Measurements from ENCODE around the gene LCTL.

LCTL gene

DNA sequence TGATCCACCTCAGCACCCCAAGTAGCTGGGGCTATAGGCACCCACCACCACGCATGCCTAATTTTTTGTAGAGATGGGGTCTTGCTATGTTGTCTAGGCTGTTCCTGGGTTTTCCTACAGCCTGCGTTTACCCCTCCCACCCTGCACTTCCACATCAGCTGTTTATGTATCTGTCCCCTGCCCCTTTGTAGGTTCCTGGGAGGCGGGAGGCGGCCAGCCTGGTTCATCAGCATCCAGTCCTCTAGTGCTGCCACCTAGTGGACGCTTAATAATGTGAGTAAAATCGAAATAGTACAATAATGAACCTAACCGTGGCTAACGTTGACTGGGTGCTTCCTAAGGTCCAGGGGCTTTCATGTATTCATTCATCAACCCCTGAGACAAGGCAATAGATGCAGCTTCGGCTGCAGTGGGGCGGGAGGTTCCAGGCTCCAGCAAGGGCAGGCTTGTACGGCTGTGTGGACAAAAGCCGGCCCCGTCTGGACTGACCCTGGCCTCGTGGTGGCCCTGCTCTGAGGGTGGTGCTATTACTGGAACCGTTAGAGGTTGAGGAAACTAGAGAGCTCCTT lies 1.2 kb upstream of the LCTL start:
- peak; percentile 11 to 49 (median 21) for DNase-seq (ENCODE audit: low read depth in 4 of 4, low spot score in 1 of 4)

DNA sequence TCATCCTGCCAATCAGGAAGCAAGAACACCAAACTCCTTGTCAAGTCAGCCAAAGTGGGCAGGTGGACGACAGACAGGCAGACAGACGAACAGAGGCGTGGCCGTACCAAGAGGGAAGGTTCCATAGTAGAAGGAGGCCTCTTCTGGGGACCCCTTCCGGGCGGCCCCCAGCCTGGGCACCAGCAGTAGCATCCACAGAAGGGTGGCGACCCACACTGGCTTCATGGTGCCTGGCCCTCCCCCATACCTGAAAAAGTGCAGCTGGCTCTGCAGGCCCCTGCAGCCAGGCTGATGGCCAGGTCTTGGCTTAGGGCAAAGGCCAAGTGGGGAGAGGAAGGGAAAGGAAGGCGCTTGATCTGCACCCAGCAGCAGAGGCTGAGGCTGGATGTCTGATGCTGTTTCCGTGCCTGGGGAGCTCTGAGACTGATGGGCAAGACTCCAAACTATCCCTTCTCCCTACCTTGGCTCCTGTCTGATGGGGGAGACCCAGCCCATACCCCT lies 607 bp downstream of the LCTL start:
- DNase-seq (ENCODE audit: low read depth in 4 of 4, low spot score in 1 of 4) = no peak

DNA sequence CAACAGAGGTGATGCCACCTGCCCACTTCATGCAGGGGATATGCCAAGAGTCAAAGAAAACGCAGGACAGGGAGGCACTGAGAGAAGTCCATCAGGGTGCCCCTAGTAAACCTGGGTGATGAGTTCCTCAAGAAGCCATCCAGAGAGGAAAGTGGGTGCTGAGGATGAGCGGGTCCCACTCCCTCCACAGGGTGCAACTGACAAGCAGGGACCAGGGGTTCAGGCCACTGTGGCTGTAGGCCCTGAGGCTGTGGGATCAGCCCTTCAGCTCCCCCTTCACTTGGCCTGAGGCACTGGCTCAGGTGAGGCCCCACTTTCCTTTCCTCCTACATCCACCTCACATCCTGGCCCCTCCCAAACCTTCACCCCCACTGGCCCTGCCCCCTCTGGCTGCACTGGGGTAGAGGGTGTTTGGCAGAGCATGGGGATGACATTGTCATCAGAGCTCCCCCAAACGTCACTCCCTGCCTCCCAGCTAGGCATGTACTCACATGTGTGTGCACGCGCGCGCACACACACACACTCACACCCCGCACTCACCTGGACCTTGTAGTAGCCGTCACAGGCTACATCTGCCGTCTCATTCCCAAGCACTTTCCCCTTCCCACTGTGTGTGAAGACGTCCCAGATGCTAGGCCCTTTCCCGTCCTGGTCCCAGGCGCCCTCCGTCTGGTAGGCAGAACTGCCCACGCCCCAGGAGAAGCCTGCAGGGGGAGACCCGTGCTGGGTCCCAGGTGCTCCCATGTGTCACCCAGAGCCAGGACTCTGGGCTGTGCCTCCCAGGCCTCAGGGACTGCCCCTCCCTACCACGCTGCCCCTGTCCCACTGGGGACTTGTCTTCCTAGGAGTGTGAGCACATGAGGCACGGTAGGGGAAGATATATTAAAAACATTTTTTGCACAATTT lies 1.4 kb downstream of the LCTL start:
- no peak for DNase-seq (ENCODE audit: low read depth in 4 of 4, low spot score in 1 of 4)

DNA sequence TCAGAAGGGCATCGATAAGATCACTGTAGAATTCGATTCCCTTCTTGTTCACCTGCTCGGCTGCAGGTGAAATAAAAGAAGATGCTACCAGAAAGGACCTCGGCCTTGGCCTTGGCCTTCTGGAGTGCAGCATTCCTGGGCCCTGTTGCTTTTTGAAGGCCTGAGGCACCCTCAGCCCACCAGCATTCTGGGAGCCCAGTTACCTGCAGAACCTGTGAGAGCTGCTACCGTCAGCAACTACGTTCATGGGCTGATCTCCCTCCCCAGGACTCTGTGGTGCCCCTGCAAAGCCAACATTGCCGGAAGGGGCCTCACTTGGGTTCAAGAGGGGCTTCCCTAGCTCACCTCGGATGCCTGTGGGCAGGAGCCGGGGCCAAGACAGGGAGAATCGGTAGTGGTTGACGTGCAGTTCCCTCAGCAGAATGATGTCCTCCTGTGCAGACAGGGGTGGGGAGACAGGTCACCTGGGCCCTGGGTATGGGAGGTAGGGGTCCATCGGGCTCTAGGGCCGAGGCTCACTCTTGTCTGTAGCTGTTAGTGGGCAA lies 2.2 kb downstream of the LCTL start:
- no peak for DNase-seq (ENCODE audit: low read depth in 4 of 4, low spot score in 1 of 4)

DNA sequence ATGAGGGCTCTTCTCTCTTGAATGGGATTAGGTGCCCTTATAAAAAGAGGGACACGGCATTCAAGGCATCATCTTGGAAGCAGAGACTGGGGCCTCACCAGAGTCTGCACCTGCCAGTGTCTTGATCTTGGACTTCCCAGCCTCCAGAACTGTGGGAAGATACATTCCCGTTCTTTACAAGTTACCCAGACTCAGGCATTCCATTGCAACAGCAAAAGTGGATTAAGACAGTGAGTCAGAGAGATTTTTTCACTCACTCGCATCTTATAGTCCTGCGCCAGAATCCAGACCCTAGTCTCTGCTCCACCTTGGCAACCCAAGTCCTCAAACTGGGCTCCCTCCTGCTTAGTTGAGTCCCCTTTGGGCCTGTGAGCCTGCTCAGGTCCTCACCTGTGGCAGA lies 2.7 kb downstream of the LCTL start:
- no peak for DNase-seq (ENCODE audit: low read depth in 4 of 4, low spot score in 1 of 4)

GRCh38 chr15:66560856-66561525 lies 4.8 kb downstream of the LCTL start:
- DNase-seq (ENCODE audit: low read depth in 4 of 4, low spot score in 1 of 4) = no peak

GRCh38 chr15:66558271-66558670 lies 7.5 kb downstream of the LCTL start:
- DNase-seq (ENCODE audit: low read depth in 4 of 4, low spot score in 1 of 4) = no peak

- DNase-seq (ENCODE audit: low read depth in 4 of 4, low spot score in 1 of 4) = no peak
These were observed 10.1 kb downstream of the LCTL start for GRCh38 chr15:66555685-66556084.

GRCh38 chr15:66545255-66545654 lies 20.5 kb downstream of the LCTL start:
- no peak for DNase-seq (ENCODE audit: low read depth in 4 of 4, low spot score in 1 of 4)

DNA sequence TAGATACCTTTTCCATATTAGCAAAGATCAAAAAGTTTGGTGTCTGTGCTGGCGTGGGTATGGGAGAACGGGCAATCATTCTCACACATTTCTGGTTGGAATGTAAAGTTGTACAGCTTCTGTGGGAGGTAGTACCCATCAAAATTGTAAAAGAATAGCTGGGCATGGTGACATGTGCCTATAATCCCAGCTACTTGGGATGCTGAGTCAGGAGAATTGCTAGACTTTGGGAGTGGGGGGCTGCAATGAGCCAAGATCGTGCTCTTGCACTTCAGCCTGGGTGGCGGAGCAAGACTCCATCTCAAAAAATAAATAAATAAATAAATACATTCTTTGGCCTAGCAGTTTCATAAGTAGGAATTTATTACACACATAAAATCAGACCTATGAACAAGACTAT lies 22.9 kb downstream of the LCTL start:
- DNase-seq (ENCODE audit: low read depth in 4 of 4, low spot score in 1 of 4) = no peak

DNA sequence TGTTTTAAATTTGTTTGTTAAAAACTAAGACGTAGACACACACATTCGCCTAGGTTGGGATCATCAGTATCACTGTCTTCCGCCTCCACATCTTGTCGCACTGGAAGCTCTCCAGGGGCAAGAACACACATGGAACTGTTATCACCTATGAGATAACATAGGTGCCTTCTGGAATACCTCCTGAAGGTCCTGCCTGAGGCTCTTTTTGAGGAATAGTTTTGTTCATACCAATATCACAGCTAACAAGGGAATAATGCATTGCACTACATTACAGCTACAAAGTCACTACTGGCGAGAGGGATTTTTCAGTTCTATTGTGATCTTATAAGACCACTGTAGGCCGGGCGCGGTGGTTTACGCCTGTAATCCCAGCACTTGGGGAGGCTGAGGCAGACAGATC lies 30.7 kb downstream of the LCTL start:
- no peak for DNase-seq (ENCODE audit: low read depth in 4 of 4, low spot score in 1 of 4)

DNA sequence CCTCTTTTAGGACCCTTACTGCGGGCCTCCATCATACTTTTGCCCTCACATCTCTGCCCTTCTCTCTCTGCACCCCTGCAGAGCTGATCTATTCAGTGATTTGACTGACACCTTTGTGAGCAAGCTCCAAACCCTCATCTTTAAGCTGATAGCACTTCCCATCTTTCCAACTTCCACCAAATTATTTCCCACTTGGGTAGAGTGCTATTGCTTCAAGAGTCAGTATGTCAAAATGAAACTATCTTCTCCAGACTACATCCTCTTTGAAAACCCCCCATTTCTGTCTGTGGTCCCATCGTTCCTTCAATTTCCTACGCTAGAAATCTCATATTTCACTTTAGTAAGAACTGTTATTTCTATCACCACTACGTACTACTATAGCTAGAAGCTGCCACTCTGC lies 41.0 kb downstream of the LCTL start:
- no peak for DNase-seq (ENCODE audit: low read depth in 4 of 4, low spot score in 1 of 4)

DNA sequence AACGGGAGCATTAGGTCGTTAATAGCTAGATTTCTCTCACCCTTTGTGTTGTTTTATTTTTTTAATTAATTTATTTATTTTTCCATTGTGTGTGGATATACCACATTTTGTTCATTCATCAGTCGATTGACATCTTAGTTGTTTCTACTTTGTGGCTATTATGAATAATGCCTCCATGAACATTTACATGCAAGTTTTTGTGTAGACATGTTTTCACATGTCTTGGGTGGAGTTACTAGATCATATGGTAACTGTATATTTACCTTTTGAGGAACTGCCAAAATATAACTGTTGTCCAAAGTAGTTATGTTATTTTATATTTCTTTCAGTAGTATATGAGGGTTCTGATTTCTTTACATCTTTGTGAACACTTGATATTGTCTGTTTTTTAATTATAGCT lies 41.9 kb downstream of the LCTL start:
- no peak for DNase-seq (ENCODE audit: low read depth in 4 of 4, low spot score in 1 of 4)

DNA sequence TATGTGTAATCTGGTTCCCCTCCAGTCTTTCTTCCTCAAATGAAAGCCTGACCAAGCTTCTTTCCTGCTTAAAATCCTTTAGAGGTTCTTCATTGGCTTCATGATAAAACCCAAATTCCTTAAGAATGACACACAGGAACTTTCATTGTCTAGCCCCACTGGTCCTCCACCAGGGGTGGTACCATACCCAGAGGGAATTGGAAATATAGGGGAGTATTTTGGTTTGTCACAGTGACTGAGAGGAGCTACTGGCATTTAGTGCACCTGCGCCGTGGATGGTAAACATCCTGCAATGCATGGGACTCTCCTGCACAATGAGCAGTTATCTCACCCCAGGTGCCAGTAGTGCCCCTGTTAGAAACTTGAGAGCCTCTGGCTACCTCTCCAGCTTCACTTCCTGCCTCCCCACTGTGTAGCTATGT lies 49.9 kb downstream of the LCTL start:
- no peak for DNase-seq (ENCODE audit: low read depth in 4 of 4, low spot score in 1 of 4)

DNA sequence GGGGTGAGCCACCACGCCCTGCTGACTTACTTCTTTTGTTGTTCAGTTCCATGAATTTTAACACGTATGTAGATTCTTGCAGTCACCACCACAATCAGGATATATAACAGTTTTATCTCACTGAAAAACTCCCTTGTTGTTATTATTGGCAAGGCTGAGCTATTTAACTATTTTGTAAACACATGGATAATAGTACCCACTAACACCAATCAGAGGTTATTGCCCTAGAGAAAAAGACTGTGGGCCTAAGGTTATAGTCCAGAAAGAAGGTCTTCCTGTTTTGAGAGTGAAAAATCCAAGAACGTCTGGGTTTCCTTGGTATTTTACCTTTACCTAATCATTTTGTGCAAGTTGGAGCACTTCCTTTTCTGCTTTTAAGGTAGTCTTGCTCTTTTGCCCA lies 51.2 kb downstream of the LCTL start:
- DNase-seq (ENCODE audit: low read depth in 4 of 4, low spot score in 1 of 4) = no peak

- DNase-seq (ENCODE audit: low read depth in 4 of 4, low spot score in 1 of 4) = no peak
These were observed 57.4 kb downstream of the LCTL start for GRCh38 chr15:66508293-66508883.

DNA sequence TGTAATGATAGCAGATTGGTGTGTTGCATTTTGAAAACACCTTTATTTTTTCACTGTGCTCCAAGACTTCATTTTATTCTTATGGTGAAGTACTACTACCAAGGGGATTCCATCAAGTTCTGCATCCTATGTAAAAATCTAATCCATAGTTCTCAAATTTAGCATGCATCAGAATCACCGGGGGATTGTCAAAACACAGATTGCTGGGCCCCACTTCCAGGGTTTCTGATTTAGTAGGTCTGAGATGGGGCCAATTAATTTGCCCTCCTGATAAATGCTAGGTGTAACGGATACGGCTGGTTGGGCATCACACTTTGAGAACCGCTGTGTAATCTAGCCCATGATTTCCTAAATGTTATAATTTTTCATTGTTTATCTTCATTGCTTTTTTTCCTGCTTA lies 60.0 kb downstream of the LCTL start:
- DNase-seq (ENCODE audit: low read depth in 4 of 4, low spot score in 1 of 4) = no peak

DNA sequence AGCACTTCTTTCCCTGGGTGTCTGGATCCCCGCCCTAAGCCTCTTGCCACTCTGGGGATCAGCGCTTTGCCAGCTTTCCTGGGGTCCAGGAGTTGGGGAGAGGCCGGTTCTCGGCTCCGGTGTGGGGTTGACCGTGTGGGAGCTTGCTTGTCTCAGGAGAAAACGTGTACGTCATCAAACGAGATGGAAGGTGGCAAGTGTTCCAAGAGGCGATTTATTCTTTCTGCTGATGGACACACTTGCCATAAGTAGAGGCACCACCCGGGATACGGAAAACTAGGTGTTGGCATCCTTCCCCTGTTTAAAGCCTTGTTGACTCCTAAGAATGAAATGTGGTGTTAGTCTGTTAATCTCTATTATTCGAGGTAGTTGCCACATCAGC lies 60.4 kb downstream of the LCTL start:
- DNase-seq (ENCODE audit: low read depth in 4 of 4, low spot score in 1 of 4) = no peak

- DNase-seq (ENCODE audit: low read depth in 4 of 4, low spot score in 1 of 4) = peak; percentile 52 to 78 (median 66)
These were observed 61.0 kb downstream of the LCTL start, which contains the start of the genes RPL4 and ZWILCH for GRCh38 chr15:66504563-66505429. Gene RPL4 (minus strand): TSS chr15:66504855. CDS start chr15:66504790, 65 bp downstream. Gene ZWILCH (plus strand): TSS chr15:66505326. CDS start chr15:66505339, 13 bp downstream.
